Panc1 (cell line): ENCODE results near the gene USH2A. TPM values are rescaled to one million over a fixed set of nuclear protein-coding genes. Genes with fewer than 3 reads are reported as not detected.

Experiments used
- ATAC-seq: fragments of 200-7000 bp; cut with Tn5 transposase; 2 replicates; pipeline ENCODE4 v1.9.1; 2020; ENCODE audit warnings: mild to moderate bottlenecking, moderate library complexity
- BruUV-seq: library from RNA; stranded (reverse); fragments of 400-500 nt; replicated peaks from 2 replicates; lab custom pipeline; 2021; lab: Mats Ljungman, UMichigan
- CTCF ChIA-PET: fragments of 300-600 bp; sonication (Branson Sonifier 250); formaldehyde crosslinking; loops from one replicate; lab custom pipeline; 2022; ENCODE audit warnings: antibody characterized with exemption; lab: Charles Lee
- POLR2A ChIA-PET: fragments of 300-600 bp; sonication (Branson Sonifier 250); formaldehyde crosslinking; loops from one replicate; lab custom pipeline; 2022; ENCODE audit warnings: antibody characterized with exemption; lab: Charles Lee
- DNase-seq: peaks from one replicate; pipeline ENCODE4 v3.0.0-alpha.2; 2010; ENCODE audit warnings: low read depth, low spot score
- H3K27ac ChIP-seq: 2 replicates; pipeline ENCODE4 v1.5.1; 2011; ENCODE audit warnings: mild to moderate bottlenecking, low read length, inconsistent platforms
- H3K27me3 ChIP-seq: fragments of 200-500 bp; sonication (Bioruptor generic); 2 replicates; pipeline ENCODE4 v1.6.0; 2014; ENCODE audit warnings: low read length, inconsistent platforms; ENCODE audit not compliant: control insufficient read depth, insufficient read depth
- H3K36me3 ChIP-seq: fragments of 200-500 bp; sonication (Bioruptor generic); 2 replicates; pipeline ENCODE4 v1.5.1; 2014; ENCODE audit warnings: inconsistent platforms, mild to moderate bottlenecking, low read length, moderate library complexity; ENCODE audit not compliant: control insufficient read depth, insufficient read depth
- H3K4me1 ChIP-seq: 2 replicates; pipeline ENCODE4 v1.5.1; 2011; ENCODE audit warnings: inconsistent platforms, mild to moderate bottlenecking, low read length, moderate library complexity; ENCODE audit not compliant: control insufficient read depth, insufficient read depth
- H3K4me3 ChIP-seq, 2 experiments: 2 replicates each; pipeline ENCODE4 v1.5.1; 2011 to 2012; ENCODE audit warnings: low read depth in 2 of 2, low read length in 2 of 2, mild to moderate bottlenecking in 2 of 2, inconsistent platforms in 1 of 2, moderate library complexity in 1 of 2
- H3K9me3 ChIP-seq: fragments of 200-500 bp; sonication (Bioruptor generic); 2 replicates; pipeline ENCODE4 v1.5.1; 2014; ENCODE audit warnings: low read depth, mild to moderate bottlenecking, inconsistent platforms, low read length, moderate library complexity; ENCODE audit not compliant: control insufficient read depth, insufficient read depth
- POLR2AphosphoS5 ChIP-seq: IDR thresholded peaks from 2 replicates; pipeline ENCODE4 v1.6.1; 2012; ENCODE audit warnings: mild to moderate bottlenecking, low read depth, low read length, moderate library complexity
- SIN3A ChIP-seq: IDR thresholded peaks from 2 replicates; pipeline ENCODE4 v1.6.1; 2012; ENCODE audit warnings: low read depth, mild to moderate bottlenecking, low read length, moderate library complexity, borderline replicate concordance; ENCODE audit not compliant: insufficient read depth
- in situ Hi-C: cut with HindIII; loops from 2 replicates; pipeline ENCODE4 v1.10.0; 2016; ENCODE audit warnings: low sequenced_read_pairs, low pct_unique_long_range_greater_than_20kb
- intact Hi-C: fragments of 100-400 bp; cut with micrococcal nuclease; formaldehyde crosslinking; loops from one replicate; pipeline ENCODE4 v1.10.0; 2022; ENCODE audit not compliant: unreplicated experiment
- total RNA-seq: library from RNA; stranded (reverse); gene quantifications from one replicate; pipeline ENCODE4 v1.2.1, GENCODE V29; 2021; ENCODE audit not compliant: unreplicated experiment
- TF ChIP-seq, protein P1 (sequence below): fragments of 450-650 bp; IDR thresholded peaks from 2 replicates; pipeline ENCODE4 v1.5.1; 2017; ENCODE audit warnings: mild to moderate bottlenecking
- TF ChIP-seq, protein P2 (sequence below), 2 experiments: IDR thresholded peaks; 2 replicates each; pipeline ENCODE4 v1.6.1; 2011 to 2012; ENCODE audit warnings: low read depth in 2 of 2, control low read depth in 1 of 2, low read length in 1 of 2, mild to moderate bottlenecking in 1 of 2, moderate library complexity in 1 of 2; ENCODE audit not compliant: insufficient read depth in 1 of 2

The USH2A gene
- total RNA-seq, 1 experiment from 2014 or later = not detected

- ChIA-PET POLR2A (no interaction called here), CTCF (no interaction called here)
- DNase-seq (no peak), ATAC-seq (no peak)
- Histone ChIP-seq H3K27ac (no peak overlapping the region), H3K36me3 (no peaks in the 10 kb centered on the region), H3K27me3 (no peaks in the 10 kb centered on the region), H3K9me3 (no peaks in the 10 kb centered on the region), H3K4me3 (no peak overlapping the region), H3K4me1 (no peaks in the 10 kb centered on the region)
- in situ Hi-C loops = no loop called here
- TF ChIP-seq, protein P1, sequence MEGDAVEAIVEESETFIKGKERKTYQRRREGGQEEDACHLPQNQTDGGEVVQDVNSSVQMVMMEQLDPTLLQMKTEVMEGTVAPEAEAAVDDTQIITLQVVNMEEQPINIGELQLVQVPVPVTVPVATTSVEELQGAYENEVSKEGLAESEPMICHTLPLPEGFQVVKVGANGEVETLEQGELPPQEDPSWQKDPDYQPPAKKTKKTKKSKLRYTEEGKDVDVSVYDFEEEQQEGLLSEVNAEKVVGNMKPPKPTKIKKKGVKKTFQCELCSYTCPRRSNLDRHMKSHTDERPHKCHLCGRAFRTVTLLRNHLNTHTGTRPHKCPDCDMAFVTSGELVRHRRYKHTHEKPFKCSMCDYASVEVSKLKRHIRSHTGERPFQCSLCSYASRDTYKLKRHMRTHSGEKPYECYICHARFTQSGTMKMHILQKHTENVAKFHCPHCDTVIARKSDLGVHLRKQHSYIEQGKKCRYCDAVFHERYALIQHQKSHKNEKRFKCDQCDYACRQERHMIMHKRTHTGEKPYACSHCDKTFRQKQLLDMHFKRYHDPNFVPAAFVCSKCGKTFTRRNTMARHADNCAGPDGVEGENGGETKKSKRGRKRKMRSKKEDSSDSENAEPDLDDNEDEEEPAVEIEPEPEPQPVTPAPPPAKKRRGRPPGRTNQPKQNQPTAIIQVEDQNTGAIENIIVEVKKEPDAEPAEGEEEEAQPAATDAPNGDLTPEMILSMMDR = no peak
- no peak for TF ChIP-seq POLR2AphosphoS5
- no peak for TF ChIP-seq SIN3A
- TF ChIP-seq, protein P2, sequence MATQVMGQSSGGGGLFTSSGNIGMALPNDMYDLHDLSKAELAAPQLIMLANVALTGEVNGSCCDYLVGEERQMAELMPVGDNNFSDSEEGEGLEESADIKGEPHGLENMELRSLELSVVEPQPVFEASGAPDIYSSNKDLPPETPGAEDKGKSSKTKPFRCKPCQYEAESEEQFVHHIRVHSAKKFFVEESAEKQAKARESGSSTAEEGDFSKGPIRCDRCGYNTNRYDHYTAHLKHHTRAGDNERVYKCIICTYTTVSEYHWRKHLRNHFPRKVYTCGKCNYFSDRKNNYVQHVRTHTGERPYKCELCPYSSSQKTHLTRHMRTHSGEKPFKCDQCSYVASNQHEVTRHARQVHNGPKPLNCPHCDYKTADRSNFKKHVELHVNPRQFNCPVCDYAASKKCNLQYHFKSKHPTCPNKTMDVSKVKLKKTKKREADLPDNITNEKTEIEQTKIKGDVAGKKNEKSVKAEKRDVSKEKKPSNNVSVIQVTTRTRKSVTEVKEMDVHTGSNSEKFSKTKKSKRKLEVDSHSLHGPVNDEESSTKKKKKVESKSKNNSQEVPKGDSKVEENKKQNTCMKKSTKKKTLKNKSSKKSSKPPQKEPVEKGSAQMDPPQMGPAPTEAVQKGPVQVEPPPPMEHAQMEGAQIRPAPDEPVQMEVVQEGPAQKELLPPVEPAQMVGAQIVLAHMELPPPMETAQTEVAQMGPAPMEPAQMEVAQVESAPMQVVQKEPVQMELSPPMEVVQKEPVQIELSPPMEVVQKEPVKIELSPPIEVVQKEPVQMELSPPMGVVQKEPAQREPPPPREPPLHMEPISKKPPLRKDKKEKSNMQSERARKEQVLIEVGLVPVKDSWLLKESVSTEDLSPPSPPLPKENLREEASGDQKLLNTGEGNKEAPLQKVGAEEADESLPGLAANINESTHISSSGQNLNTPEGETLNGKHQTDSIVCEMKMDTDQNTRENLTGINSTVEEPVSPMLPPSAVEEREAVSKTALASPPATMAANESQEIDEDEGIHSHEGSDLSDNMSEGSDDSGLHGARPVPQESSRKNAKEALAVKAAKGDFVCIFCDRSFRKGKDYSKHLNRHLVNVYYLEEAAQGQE (IDR thresholded peaks at IDR 0.05; ENCODE audit: insufficient read depth in 1 of 2, low read depth in 2 of 2, low read length in 1 of 2) = no peak
- BruUV-seq = no TSS peak
- intact Hi-C loops = no loop called here
Observed at GRCh38 chr1:216005916-216006315, 417.3 kb downstream of the USH2A start.

DNA sequence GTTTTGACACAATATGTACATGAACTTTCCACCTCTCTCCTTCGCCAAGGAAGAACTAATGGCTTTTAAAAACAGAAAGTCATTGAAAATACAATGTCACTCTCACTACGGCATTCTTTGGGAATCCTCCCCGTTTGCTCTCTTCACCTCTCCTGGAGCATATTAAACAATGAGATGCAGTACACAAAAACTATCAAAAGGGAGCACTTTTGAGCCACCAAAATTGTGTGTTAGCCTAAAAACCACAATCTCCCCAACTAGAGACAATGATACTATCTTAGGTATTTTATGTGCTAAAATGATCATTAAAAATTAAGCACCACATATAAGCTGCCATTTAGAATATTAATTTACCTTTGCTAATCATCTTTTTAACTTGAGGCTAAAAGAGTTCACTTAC is 430.6 kb downstream of the USH2A start:
- in situ Hi-C loops = no loop called here
- CTCF ChIA-PET = no interaction called here

More for the DNA sequence above, 430.6 kb downstream of the USH2A start:
- intact Hi-C loops = no loop called here
- ATAC-seq = no peak
- no peaks in the 10 kb centered on the region; the same call in 1 of the 2 replicates for H3K27me3 ChIP-seq
- no peak overlapping the region for H3K4me3 ChIP-seq
- H3K36me3 ChIP-seq = no peaks in the 10 kb centered on the region
- H3K4me1 ChIP-seq = no peaks in the 10 kb centered on the region
- TF ChIP-seq SIN3A = no peak
- TF ChIP-seq, protein P1 = peak; percentile 23; the same call in 1 of the 2 replicates
- no TSS peak for BruUV-seq
- POLR2A ChIA-PET = no interaction called here
- DNase-seq = no peak
- no peak overlapping the region for H3K27ac ChIP-seq
- no peaks in the 10 kb centered on the region for H3K9me3 ChIP-seq
